Choroid plexus epithelial cell (primary cell): Measurements from ENCODE around the gene DIPK1A.
A peak's percentile ranks its signal among the peaks of the same experiment; 100 is the strongest.

Experiments
- DNase-seq: peaks from one replicate; pipeline ENCODE4 v3.0.0-alpha.2; 2010; ENCODE audit warnings: low read depth
- H3K4me3 ChIP-seq: 2 replicates; pipeline ENCODE4 v1.5.1; 2011; ENCODE audit warnings: low read depth, mild to moderate bottlenecking, control low read depth, low read length, moderate library complexity
- TF ChIP-seq, protein P1 (sequence below): conservative IDR thresholded peaks from 2 replicates; pipeline ENCODE4 v1.5.1; 2011; ENCODE audit warnings: low read depth, mild to moderate bottlenecking, control low read depth, inconsistent platforms, low read length, moderate library complexity

Gene DIPK1A

DNA sequence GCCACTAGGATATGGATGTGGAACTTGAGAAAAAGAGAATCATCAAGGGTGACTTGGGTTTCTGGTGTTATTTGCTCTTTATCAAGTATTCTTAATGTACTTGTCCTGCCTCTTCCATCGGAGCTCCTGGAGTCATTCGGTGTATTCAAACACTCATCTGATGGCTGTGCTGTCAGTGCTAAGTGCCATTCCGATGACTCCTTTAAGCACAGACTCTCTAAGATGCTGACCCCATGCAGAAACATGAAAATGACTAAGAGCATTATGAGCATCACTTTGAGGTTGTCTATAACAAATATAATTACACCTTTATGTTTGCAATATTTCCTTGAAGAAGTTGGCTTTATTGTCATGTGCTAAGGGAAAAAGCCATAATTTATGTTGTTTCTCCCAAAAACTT lies 140.7 kb downstream of the DIPK1A start:
- H3K4me3 ChIP-seq: no peak overlapping the region
- TF ChIP-seq, protein P1, sequence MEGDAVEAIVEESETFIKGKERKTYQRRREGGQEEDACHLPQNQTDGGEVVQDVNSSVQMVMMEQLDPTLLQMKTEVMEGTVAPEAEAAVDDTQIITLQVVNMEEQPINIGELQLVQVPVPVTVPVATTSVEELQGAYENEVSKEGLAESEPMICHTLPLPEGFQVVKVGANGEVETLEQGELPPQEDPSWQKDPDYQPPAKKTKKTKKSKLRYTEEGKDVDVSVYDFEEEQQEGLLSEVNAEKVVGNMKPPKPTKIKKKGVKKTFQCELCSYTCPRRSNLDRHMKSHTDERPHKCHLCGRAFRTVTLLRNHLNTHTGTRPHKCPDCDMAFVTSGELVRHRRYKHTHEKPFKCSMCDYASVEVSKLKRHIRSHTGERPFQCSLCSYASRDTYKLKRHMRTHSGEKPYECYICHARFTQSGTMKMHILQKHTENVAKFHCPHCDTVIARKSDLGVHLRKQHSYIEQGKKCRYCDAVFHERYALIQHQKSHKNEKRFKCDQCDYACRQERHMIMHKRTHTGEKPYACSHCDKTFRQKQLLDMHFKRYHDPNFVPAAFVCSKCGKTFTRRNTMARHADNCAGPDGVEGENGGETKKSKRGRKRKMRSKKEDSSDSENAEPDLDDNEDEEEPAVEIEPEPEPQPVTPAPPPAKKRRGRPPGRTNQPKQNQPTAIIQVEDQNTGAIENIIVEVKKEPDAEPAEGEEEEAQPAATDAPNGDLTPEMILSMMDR: no peak
- peak; percentile 31 for DNase-seq

DNA sequence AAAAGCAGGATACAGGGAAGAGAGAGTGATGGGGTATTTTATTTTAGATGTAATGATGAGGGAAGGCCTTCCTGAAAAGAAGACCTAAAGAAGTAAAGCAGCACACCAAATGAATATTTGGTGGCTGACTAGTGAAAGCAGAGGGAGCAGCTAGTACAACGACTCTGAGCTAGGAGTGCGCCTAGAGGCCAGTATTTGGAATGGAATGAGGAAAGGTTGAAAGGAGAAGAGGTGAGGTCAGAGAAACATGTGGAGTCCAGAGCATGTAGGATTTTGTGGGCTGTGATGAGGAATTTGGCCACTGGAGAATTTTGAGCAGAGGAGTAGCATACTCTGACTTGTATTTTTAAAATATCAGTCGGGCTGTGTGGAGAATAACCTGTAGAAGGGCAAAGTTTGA lies 141.2 kb downstream of the DIPK1A start:
- DNase-seq: peak; percentile 73
- H3K4me3 ChIP-seq: no peak overlapping the region
- TF ChIP-seq, protein P1: peak; percentile 19

DNA sequence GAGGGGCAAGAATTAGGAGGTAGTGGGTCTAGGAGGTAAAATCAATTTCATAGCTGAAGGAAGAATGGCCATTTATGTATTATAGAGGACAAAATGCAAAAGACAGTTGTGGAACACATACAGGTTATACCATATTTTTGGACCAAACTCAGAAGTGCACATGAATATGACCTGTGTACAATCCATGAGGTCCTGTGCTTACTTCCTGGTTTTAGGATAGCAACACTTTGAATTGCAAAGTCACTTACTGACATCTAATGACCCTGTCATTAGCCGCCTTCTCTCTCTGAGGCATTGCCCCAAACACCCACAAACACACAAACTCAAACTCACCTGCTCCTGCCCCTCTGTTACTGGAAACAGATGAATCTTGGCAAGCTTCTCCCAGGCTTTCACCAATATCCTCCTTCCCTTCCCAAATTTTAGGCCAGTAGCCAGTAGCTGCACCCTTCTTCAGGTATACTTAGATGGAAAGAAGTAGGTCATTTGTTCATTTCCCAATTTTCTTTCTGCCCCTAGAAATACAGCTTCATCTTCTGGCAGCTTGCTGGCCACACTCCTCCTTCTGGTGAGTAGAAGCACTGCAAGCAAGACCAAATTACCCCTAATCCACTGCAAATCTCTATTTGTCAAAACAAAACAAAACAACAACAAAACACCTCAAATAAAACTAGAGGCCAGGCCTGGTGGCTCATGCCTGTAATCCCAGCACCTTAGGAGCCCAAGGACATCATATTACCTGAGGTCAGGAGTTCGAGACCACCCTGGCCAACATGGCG lies 143.1 kb downstream of the DIPK1A start:
- peak; percentile 65 for DNase-seq
- TF ChIP-seq, protein P1: peak; percentile 78
- no peak overlapping the region for H3K4me3 ChIP-seq

DNA sequence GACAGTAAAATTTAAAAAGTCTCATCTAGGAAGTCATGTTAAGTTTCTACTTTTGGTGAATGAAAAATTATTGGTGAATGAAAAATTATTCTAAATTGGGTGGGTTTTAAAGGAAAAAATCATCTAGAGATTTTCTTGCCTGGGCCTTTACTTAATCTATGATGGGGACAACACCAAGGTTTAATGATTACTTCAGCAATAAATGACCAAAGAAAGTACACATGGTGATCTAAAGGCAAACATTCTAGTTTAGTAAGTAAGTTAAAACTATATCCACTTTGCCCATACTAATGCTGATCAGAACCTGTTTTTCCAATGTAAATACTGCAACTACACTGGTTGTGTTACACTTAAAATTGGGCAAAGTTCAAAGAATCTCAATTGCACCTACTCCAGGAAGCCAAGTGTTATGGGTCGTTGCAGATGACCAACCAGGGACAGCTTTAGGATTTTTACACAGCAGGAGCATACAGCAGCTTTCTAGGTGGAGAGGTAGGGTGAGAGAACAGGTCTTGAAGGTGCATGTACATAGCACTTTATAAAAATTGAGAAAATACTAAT lies 144.0 kb downstream of the DIPK1A start:
- no peak for DNase-seq
- TF ChIP-seq, protein P1: no peak
- no peak overlapping the region for H3K4me3 ChIP-seq

DNA sequence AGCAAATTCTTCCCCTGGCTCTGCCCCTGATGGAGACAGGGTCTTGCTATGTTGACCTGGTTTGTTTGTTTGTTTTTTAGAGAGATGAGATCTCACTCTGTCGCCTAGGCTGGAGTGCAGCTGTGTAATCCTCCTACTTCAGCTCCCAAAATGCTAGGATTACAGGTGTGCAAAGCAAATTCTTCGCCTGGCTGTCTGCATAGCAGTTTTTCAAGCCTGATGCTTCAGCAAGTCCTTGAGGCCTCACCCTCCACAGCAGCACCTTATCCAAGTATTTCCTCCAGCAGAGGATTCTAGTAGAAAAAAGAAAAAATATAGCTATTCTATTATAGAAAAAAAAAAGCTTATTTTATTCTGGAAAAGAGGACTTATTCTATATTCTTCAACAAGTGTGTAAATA lies 144.5 kb downstream of the DIPK1A start:
- no peak for DNase-seq
- H3K4me3 ChIP-seq: no peak overlapping the region
- TF ChIP-seq, protein P1: no peak

DNA sequence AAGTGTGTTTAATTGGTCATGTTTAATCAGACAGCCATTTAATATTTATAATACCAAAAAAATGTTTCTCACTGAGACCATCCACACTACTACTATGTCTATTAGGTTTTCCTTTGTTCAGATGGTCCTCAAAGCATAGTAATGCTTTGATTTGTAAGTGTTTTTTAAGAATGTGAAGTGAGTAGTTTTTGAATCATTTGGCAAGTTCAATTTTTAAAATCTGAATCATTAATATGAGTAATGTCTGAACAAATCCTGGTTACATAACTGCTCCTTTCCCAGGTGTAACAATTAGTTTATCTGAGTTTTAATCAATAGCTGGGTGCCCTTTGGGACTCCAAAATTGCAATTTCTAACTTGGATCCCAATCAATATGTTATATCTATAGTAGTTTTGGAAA lies 152.9 kb downstream of the DIPK1A start:
- DNase-seq: no peak
- H3K4me3 ChIP-seq: no peak overlapping the region
- TF ChIP-seq, protein P1: no peak

DNA sequence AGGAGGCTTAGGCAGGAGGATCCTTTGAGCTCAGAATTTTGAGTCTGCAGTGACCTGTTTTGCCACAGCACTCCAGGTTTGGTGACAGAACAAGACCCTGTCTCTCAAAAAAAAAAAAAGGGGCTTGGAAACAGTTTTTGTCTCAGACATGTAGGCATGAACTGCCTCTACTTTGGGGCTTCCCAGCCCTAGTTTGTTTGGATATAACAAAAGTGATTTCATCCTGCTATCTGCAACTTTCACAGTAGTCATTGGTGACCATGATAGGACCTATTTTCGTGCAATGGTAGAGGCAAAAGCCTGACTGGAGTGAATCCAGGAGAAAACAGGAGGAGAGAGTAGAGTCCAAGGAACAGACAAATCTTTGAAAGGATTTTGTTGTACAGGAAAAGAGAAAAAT lies 156.0 kb downstream of the DIPK1A start:
- H3K4me3 ChIP-seq: no peak overlapping the region
- TF ChIP-seq, protein P1: no peak
- no peak for DNase-seq
